ENCODE measurements around the gene RELA.

DNA sequence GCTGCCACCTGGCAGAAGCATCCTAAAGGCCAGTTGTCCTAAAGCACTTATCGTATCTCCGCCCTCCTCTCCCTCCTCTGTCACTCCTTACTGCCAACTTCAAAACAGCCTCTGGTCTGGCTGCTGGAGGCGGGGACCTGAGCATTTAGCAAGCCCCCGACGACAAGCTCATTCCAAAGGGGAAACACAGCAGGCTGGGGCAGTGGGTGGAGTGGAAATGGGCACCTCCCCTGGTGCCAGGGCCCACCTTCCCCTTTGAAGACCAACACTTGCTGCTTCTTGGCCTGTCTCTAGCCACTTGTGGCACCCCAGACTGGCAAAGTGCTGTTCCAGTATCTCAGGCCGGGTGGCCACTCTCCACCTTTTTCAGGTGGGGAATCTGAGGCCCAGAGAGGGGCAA, 52.3 kb downstream of the RELA start:
- TF ChIP-seq MAZ (IDR thresholded peaks at IDR 0.05; ENCODE audit: borderline replicate concordance, low read depth, low read length) = no peak
- TF ChIP-seq, protein P1, sequence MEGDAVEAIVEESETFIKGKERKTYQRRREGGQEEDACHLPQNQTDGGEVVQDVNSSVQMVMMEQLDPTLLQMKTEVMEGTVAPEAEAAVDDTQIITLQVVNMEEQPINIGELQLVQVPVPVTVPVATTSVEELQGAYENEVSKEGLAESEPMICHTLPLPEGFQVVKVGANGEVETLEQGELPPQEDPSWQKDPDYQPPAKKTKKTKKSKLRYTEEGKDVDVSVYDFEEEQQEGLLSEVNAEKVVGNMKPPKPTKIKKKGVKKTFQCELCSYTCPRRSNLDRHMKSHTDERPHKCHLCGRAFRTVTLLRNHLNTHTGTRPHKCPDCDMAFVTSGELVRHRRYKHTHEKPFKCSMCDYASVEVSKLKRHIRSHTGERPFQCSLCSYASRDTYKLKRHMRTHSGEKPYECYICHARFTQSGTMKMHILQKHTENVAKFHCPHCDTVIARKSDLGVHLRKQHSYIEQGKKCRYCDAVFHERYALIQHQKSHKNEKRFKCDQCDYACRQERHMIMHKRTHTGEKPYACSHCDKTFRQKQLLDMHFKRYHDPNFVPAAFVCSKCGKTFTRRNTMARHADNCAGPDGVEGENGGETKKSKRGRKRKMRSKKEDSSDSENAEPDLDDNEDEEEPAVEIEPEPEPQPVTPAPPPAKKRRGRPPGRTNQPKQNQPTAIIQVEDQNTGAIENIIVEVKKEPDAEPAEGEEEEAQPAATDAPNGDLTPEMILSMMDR (conservative IDR thresholded peaks at IDR 0.05; ENCODE audit: low read depth, low read length) = no peak
- no peak for TF ChIP-seq POLR2A (IDR thresholded peaks at IDR 0.05; ENCODE audit: low read depth, low read length)
- no peak for TF ChIP-seq CEBPB (IDR thresholded peaks at IDR 0.05; ENCODE audit: low read depth, low read length)
- TF ChIP-seq, protein P2, sequence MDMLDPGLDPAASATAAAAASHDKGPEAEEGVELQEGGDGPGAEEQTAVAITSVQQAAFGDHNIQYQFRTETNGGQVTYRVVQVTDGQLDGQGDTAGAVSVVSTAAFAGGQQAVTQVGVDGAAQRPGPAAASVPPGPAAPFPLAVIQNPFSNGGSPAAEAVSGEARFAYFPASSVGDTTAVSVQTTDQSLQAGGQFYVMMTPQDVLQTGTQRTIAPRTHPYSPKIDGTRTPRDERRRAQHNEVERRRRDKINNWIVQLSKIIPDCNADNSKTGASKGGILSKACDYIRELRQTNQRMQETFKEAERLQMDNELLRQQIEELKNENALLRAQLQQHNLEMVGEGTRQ (IDR thresholded peaks at IDR 0.05; ENCODE audit: low read depth, low read length) = no peak
- TF ChIP-seq MXI1 (IDR thresholded peaks at IDR 0.05; ENCODE audit: borderline replicate concordance, low read depth, low read length) = no peak
- TF ChIP-seq MAFK (IDR thresholded peaks at IDR 0.05; ENCODE audit: low read depth, low read length) = no peak
- TF ChIP-seq FOS (IDR thresholded peaks at IDR 0.05; ENCODE audit: low read depth, low read length) = no peak
- no peak for TF ChIP-seq RFX5 (IDR thresholded peaks at IDR 0.05; ENCODE audit: low read depth, low read length)
